ENCODE data around the gene OPHN1. TPM values are rescaled to one million over a fixed set of nuclear protein-coding genes. Genes with fewer than 3 reads are reported as not detected.

Gene OPHN1, protein sequence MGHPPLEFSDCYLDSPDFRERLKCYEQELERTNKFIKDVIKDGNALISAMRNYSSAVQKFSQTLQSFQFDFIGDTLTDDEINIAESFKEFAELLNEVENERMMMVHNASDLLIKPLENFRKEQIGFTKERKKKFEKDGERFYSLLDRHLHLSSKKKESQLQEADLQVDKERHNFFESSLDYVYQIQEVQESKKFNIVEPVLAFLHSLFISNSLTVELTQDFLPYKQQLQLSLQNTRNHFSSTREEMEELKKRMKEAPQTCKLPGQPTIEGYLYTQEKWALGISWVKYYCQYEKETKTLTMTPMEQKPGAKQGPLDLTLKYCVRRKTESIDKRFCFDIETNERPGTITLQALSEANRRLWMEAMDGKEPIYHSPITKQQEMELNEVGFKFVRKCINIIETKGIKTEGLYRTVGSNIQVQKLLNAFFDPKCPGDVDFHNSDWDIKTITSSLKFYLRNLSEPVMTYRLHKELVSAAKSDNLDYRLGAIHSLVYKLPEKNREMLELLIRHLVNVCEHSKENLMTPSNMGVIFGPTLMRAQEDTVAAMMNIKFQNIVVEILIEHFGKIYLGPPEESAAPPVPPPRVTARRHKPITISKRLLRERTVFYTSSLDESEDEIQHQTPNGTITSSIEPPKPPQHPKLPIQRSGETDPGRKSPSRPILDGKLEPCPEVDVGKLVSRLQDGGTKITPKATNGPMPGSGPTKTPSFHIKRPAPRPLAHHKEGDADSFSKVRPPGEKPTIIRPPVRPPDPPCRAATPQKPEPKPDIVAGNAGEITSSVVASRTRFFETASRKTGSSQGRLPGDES
- total RNA-seq = 3.8 TPM
- long read RNA-seq, partial matches to known transcripts = 2 of 4 reads
- long read RNA-seq, other reads (novel, unspliced or antisense) = 2 of 4 reads

DNA sequence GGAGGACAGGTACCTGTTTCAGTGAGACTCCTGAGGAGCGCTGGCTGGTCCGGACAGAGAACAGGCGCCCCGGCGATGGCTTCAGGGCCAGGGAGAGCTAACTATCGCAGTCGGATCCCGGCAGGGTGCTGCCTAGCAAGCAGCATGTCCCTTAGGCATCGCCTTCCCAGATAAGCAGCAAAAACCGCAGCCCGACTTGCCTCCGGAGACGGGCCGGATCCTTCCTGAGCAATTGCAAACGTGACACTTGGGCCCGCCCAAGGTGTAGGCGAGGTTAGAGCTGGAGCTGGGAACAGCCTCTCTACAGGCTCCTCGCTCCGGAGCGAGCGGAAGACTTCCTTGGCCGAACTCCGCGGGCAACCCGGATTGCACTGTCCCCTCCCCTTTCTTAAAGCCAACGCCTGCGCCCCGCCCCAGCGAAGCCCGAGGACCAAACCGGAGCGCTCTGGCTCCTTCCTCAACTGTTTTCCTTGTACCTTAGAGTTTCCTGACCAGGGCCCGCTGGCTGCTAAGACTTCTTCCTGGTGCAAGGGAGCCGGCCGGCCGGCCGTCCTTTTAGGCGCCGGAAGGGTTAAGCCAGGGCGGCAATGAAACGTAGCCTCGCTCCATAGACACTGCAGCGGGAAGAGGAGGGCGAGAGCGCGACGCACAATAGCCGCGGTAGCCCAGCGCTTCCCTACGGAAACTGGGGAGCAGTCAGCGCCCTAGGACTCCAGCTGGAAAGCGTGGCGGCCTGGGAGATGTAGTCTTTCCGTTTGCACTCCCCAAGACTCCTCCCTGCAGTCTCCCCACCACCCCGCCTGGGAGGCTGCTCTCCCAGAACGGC, at the start of gene OPHN1:
TSS of gene OPHN1 (minus strand) at position 341 of the 826 bp plus-strand sequence. CDS start 475 bp downstream, outside the sequence.
- DNase-seq = peak; percentile 84
- intact Hi-C loops (cut with micrococcal nuclease) = no loop called here

GRCh38 chrX:68480969-68481368, 47.7 kb upstream of the OPHN1 start:
- ATAC-seq = no peak
- intact Hi-C loops (cut with micrococcal nuclease) = no loop called here
- DNase-seq = no peak

More for the DNA sequence above, at the start of gene OPHN1:
- ATAC-seq = peak; percentile 96

DNA sequence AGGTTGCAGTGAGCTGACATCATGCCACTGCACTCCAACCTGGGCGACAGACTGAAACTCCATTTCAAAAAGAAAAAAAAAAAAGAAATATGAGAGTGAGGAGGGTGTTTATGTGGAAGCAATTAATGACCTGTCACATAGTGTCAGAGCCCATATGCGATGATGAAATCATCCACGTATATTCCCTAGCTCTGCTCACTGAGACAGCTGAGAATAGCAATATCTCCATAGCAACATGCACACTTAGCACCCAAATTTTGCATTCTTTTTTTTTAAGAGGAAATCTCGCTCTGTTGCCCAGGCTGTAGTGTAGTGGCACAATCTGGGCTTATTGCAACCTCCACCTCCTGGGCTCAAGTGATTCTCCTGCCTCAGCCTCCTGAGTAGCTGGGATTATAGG, 31.5 kb upstream of the OPHN1 start:
- DNase-seq = no peak
- no peak for ATAC-seq
- intact Hi-C loops (cut with micrococcal nuclease) = loop anchor here (10.0 kb wide), 1 partner anchor 270 kb away; no protein-coding TSS in a partner anchor

DNA sequence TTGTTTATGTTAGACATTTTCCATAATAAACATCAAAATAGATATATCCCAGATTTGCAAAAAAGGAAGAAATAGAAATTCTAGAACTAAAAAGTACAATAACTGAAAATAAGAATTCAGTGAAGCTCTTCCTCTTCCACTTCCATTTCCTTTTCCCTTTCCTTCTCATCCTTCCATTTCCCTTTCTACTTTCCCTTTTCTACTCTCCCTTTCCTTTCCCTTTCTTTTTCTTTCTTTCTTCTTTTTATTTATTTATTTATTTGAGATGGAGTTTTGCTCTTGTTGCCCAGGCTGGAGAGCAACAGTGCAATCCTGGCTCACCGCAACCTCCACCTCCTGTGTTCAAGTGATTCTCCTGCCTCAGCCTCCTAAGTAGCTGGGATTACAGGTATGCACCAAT, 30.6 kb upstream of the OPHN1 start:
- ATAC-seq (no peak), DNase-seq (no peak)
- intact Hi-C loops (cut with micrococcal nuclease) = loop anchor here (10.0 kb wide), 1 partner anchor 269 kb away; no protein-coding TSS in a partner anchor

GRCh38 chrX:68462653-68463052, 29.4 kb upstream of the OPHN1 start:
- intact Hi-C loops (cut with micrococcal nuclease) = loop anchor here (10.0 kb wide), 1 partner anchor 268 kb away; no protein-coding TSS in a partner anchor
- ATAC-seq (peak; percentile 53), DNase-seq (no peak)

DNA sequence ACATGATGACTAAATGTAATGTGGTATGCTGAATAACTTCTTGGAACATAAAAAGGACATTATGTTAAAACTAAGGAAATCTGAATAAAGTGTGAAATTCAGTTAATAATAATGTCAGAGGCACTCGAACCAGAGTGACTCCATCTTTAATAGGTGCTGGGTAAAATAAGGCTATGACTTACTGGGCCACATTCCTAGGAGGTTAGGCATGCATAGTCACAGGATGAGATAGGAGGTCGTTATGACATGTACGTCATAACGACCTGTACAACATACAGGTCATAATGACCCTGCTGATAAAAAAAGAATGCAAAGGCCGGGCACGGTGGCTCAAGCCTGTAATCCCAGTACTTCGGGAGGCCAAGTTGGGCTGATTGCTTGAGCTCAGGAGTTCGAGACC, 28.9 kb upstream of the OPHN1 start:
- intact Hi-C loops (cut with micrococcal nuclease) = loop anchor here (10.0 kb wide), 1 partner anchor 267 kb away; no protein-coding TSS in a partner anchor
- DNase-seq (no peak), ATAC-seq (peak; percentile 36)

DNA sequence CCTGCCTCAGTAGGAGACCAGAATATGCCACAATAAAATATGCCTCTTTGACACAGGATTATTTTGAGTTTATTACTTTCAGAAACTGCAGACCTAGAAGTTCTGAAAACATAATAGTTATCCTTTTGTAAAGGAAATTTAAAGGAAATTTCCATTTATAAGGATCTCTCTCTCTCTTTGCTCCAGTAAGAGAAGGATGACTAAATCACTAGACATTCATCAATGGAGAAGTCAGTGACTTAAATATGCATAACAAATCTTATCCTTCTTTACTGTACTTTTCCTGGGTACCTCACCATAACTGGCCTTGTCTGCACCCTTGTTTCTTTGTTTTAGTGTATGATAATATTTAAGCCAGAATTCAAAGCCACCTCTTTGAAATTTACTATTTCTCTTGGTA, 28.3 kb upstream of the OPHN1 start:
- DNase-seq (no peak), ATAC-seq (no peak)
- intact Hi-C loops (cut with micrococcal nuclease) = loop anchor here (10.0 kb wide), 1 partner anchor 267 kb away; no protein-coding TSS in a partner anchor

DNA sequence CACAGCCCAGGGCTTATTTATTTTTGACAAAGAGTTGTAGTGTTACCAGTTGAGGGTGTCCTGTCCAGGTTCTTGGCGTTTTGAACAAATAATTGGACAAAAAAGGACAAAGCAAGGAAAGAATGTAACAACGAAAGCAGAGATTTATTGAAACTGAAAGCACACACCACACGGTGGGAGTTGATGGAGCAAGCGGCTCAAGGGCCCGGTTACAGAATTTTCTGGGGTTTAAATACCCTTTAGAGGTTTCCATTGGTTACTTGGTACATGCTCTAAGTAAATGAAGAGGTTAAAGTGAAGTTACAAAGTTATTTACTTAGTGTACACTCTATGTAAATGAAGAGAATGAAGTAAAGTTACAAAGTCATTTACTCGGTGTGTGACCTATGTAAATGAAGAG, 27.8 kb upstream of the OPHN1 start:
- intact Hi-C loops (cut with micrococcal nuclease) = loop anchor here (10.0 kb wide), 1 partner anchor 266 kb away; no protein-coding TSS in a partner anchor
- ATAC-seq (no peak), DNase-seq (no peak)

GRCh38 chrX:68455151-68455510, 21.8 kb upstream of the OPHN1 start:
- DNase-seq (no peak), ATAC-seq (no peak)
- intact Hi-C loops (cut with micrococcal nuclease) = no loop called here

- intact Hi-C loops (cut with micrococcal nuclease) = no loop called here
- no peak for ATAC-seq
Observed at GRCh38 chrX:68454476-68455150, 21.3 kb upstream of the OPHN1 start.

DNA sequence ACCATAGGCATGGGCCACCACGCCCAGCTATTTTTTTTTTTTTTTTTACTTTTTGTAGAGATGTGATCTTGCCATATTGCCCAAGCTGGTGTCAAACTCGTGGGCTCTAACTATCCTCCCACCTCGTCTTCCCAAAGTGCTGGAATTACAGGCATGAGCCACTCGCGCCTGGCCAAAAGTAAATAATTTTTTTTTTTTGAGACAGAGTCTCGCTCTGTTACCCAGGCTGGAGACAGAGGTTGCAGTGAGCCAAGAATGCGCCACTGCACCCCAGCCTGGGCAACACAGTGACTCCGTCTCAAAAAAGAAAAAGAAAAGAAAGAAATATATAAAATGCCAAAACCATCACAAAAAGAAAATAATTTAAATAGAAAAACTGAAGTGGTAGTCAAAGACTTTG, 18.4 kb upstream of the OPHN1 start:
- no peak for ATAC-seq
- intact Hi-C loops (cut with micrococcal nuclease) = no loop called here
- DNase-seq = no peak

More at GRCh38 chrX:68454476-68455150, 21.3 kb upstream of the OPHN1 start:
- DNase-seq = no peak

GRCh38 chrX:68443155-68443868, 10.0 kb upstream of the OPHN1 start:
- ATAC-seq (no peak), DNase-seq (peak; percentile 36)
- intact Hi-C loops (cut with micrococcal nuclease) = no loop called here

- peak; percentile 78 for ATAC-seq
- peak; percentile 58 for DNase-seq
- intact Hi-C loops (cut with micrococcal nuclease) = no loop called here
Observed at GRCh38 chrX:68440940-68441339, 7.6 kb upstream of the OPHN1 start.

DNA sequence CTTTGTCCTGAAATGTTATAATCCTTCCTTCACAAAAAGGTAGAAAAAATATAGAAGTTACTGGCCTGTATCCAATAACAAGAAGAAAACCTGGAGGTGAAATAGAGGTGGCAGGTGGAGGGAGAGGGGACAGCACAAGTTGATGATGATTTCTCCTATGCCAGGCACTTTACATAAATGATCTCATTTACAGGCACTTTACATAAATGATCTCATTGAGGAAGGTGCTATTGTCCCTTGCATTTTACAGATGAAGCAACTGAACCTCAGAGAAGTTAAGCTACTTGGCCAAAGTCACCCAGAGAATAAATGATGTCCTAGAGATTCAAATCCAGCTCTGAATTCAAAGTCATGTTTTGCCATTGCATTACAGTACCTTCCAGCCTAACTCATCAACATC, 7.1 kb upstream of the OPHN1 start:
- intact Hi-C loops (cut with micrococcal nuclease) = no loop called here
- DNase-seq (no peak), ATAC-seq (no peak)

GRCh38 chrX:68439341-68439740, 6.0 kb upstream of the OPHN1 start:
- intact Hi-C loops (cut with micrococcal nuclease) = no loop called here
- ATAC-seq (no peak), DNase-seq (no peak)

DNA sequence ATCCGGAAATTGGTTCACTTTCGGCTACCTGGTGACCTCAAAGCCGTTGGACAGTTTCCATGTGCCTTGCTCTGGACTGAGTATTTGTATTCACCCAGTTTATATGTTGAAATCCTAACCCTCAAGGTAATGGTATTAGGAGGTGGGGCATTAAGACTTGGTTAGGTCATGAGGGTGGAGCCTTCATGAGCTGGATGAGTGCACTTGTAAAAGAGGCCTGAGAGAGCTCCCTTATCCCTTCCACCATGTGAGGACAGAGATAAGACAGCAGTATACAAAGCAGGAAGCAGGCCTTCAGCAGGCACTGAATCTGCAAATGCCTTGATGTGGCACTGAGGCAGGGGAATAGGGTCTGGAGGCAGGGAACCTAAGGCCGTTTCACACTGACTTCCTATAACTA, 5.3 kb upstream of the OPHN1 start:
- intact Hi-C loops (cut with micrococcal nuclease) = no loop called here
- ATAC-seq = peak; percentile 5
- DNase-seq = no peak

DNA sequence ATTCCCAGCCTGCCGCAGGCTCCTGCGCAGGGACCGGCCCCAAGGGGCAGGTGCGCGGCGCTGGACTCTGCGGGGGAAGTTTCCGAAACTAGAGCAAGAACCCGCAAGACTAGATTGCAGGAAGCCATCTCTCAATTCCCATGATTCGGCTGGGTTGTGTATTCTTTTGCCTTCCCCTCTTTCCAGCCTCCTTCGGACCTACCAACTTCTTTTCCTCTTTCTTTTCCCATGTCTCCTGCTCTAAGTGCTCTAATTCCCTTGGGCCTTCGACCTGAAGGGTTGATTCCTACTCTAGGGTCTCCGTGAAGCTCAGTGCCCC, 645 bp upstream of the OPHN1 start:
- intact Hi-C loops (cut with micrococcal nuclease) = no loop called here
- ATAC-seq (no peak), DNase-seq (no peak)

DNA sequence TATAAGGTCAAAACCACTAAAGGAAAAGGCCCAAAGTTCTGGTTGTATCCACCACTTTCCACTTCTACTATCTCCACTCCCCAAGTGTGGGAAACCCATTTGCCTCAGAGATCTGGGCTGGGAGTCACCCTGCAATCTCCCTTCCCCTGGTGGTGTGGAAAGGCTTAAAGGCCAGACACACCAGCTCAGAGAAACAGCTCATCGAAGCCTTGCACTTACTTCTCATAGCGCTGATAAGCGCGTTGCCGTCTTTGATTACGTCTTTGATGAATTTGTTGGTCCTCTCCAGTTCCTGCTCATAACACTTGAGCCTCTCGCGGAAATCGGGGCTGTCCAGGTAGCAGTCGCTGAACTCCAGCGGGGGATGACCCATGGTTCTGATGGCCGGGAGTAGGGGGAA, 647 bp downstream of the OPHN1 start:
- DNase-seq (no peak), ATAC-seq (peak; percentile 27)
- intact Hi-C loops (cut with micrococcal nuclease) = no loop called here
